HCT116 (cell line): ENCODE measurements around the gene PRPS1. TPM values are rescaled to one million over a fixed set of nuclear protein-coding genes. Genes with fewer than 3 reads are reported as not detected.

Experiments used
- ATAC-seq: fragments of 200-7000 bp; cut with Tn5 transposase; 2 replicates; pipeline ENCODE4 v1.9.1; 2020; ENCODE audit warnings: mild to moderate bottlenecking, moderate library complexity
- BruUV-seq: library from RNA; stranded (reverse); fragments of 400-500 nt; replicated peaks from 2 replicates; lab custom pipeline; 2021; lab: Mats Ljungman, UMichigan
- CTCF ChIA-PET: fragments of 300-600 bp; sonication (Branson Sonifier 250); formaldehyde crosslinking; loops from one replicate; lab custom pipeline; 2021; ENCODE audit warnings: antibody characterized with exemption; lab: Charles Lee
- POLR2A ChIA-PET: fragments of 300-600, 350-600 bp; sonication (Branson Sonifier 250); formaldehyde crosslinking; loops from one replicate; lab custom pipeline; 2021; ENCODE audit warnings: antibody characterized with exemption; lab: Charles Lee
- RAD21 ChIA-PET, 2 experiments: fragments of 300-600 bp; sonication (Branson Sonifier 250); formaldehyde crosslinking; loops; one replicate each; lab custom pipeline; 2023; ENCODE audit warnings: low total read pairs in 2 of 2; ENCODE audit not compliant: uncharacterized antibody in 2 of 2, unreplicated experiment in 2 of 2, low non-redundant PET in 1 of 2; lab: Charles Lee
- DNase-seq: peaks from one replicate; pipeline ENCODE4 v3.0.0-alpha.2; 2010; ENCODE audit warnings: low read depth, low spot score
- H2AFZ ChIP-seq: fragments of 200-600 bp; shearing (Covaris generic), sonication (generic); 2 replicates; pipeline ENCODE4 v1.6.1; 2017; ENCODE audit warnings: low read depth, mixed run types, mixed read lengths, antibody characterized with exemption, low read length; ENCODE audit not compliant: poor library complexity, severe bottlenecking
- H3K27ac ChIP-seq: 2 replicates; pipeline ENCODE4 v1.5.1; 2012; ENCODE audit warnings: low read depth, low read length
- H3K27me3 ChIP-seq: fragments of 200-600 bp; sonication (generic); 2 replicates; pipeline ENCODE4 v1.6.1; 2016; ENCODE audit warnings: mixed run types, low read length, mixed read lengths; ENCODE audit not compliant: insufficient read depth
- H3K36me3 ChIP-seq, 2 experiments: fragments of 200-500 bp in 1 of 2; fragments of 200-600 bp in 1 of 2; sonication (Bioruptor generic) in 1 of 2; sonication (generic) in 1 of 2; 2 replicates each; pipeline versions ENCODE4 v1.5.1 to v1.6.1; 2014 to 2016; ENCODE audit warnings: low read length in 2 of 2, inconsistent platforms in 1 of 2, mixed read lengths in 1 of 2, mixed run types in 1 of 2; ENCODE audit not compliant: insufficient read depth in 2 of 2, control insufficient read depth in 1 of 2
- H3K4me1 ChIP-seq, 2 experiments: fragments of 200-600 bp in 1 of 2; sonication (generic) in 1 of 2; 2 replicates each; pipeline versions ENCODE4 v1.5.1 to v1.6.1; 2012 to 2017; ENCODE audit warnings: low read length in 2 of 2, inconsistent platforms in 1 of 2, mild to moderate bottlenecking in 1 of 2, mixed read lengths in 1 of 2, mixed run types in 1 of 2, moderate library complexity in 1 of 2; ENCODE audit not compliant: insufficient read depth in 2 of 2, control insufficient read depth in 1 of 2
- H3K4me2 ChIP-seq: fragments of 200-600 bp; sonication (generic); 2 replicates; pipeline ENCODE4 v1.6.1; 2017; ENCODE audit warnings: mixed run types, low read length, mixed read lengths
- H3K4me3 ChIP-seq, 2 experiments: fragments of 200-600 bp in 1 of 2; sonication (generic) in 1 of 2; replicated peaks in 1 of 2; 2 replicates each; pipeline ENCODE4 v1.5.1; 2011 to 2016; ENCODE audit warnings: low read length in 2 of 2, control low read depth in 1 of 2, low read depth in 1 of 2, mild to moderate bottlenecking in 1 of 2, mixed read lengths in 1 of 2, mixed run types in 1 of 2
- H3K79me2 ChIP-seq: fragments of 200-600 bp; sonication (generic); 2 replicates; pipeline ENCODE4 v1.6.1; 2017; ENCODE audit warnings: mild to moderate bottlenecking, mixed run types, low read length, moderate library complexity, mixed read lengths; ENCODE audit not compliant: insufficient read depth
- H3K9ac ChIP-seq: fragments of 200-600 bp; sonication (generic); 2 replicates; pipeline ENCODE4 v1.6.1; 2016; ENCODE audit warnings: low read length, mixed read lengths
- H3K9me2 ChIP-seq: fragments of 200-600 bp; sonication (generic), shearing (Covaris generic); 2 replicates; pipeline ENCODE4 v1.6.1; 2017; ENCODE audit warnings: mixed run types, mild to moderate bottlenecking, moderate library complexity; ENCODE audit not compliant: insufficient read depth
- H3K9me3 ChIP-seq, 2 experiments: fragments of 200-500 bp in 1 of 2; fragments of 200-600 bp in 1 of 2; sonication (Bioruptor generic) in 1 of 2; sonication (generic) in 1 of 2; 2 replicates each; pipeline ENCODE4 v1.6.1; 2014 to 2017; ENCODE audit warnings: low read length in 2 of 2, mixed read lengths in 2 of 2, inconsistent platforms in 1 of 2, low read depth in 1 of 2, mild to moderate bottlenecking in 1 of 2, mixed run types in 1 of 2, moderate library complexity in 1 of 2; ENCODE audit not compliant: control insufficient read depth in 1 of 2, insufficient read depth in 1 of 2
- H4K20me1 ChIP-seq: fragments of 200-600 bp; sonication (generic), shearing (Covaris generic); 2 replicates; pipeline ENCODE4 v1.6.1; 2017; ENCODE audit warnings: mixed run types, mild to moderate bottlenecking, moderate library complexity; ENCODE audit not compliant: insufficient read depth
- EGR1 ChIP-seq: IDR thresholded peaks from 2 replicates; pipeline ENCODE4 v1.6.1; 2012; ENCODE audit warnings: low read depth
- ELF1 ChIP-seq: IDR thresholded peaks from 2 replicates; pipeline ENCODE4 v1.6.1; 2012; ENCODE audit warnings: low read depth, borderline replicate concordance
- RAD21 ChIP-seq: IDR thresholded peaks from 2 replicates; pipeline ENCODE4 v1.6.1; 2012; ENCODE audit warnings: low read depth, mild to moderate bottlenecking
- TCF7L2 ChIP-seq: IDR thresholded peaks from 2 replicates; pipeline ENCODE4 v1.7.0; 2011; ENCODE audit warnings: borderline replicate concordance, inconsistent platforms; ENCODE audit not compliant: insufficient read depth, insufficient read length; ENCODE audit errors: extremely low read depth
- YY1 ChIP-seq: IDR thresholded peaks from 2 replicates; pipeline ENCODE4 v1.6.1; 2011; ENCODE audit warnings: low read length, low read depth, moderate library complexity, mild to moderate bottlenecking; ENCODE audit not compliant: insufficient replicate concordance; ENCODE audit errors: extremely low read depth
- ZFX ChIP-seq: fragments of 450-650 bp; IDR thresholded peaks from 2 replicates; pipeline ENCODE4 v1.6.1; 2017
- intact Hi-C: fragments of 100-400 bp; cut with micrococcal nuclease; formaldehyde crosslinking; loops from 2 replicates; pipeline ENCODE4 v1.10.0; 2022
- total RNA-seq: library from RNA; stranded (reverse); gene quantifications from one replicate; pipeline ENCODE4 v1.2.1, GENCODE V29; 2021; ENCODE audit not compliant: unreplicated experiment
- TF ChIP-seq, protein P1 (sequence below), 3 experiments: fragments of 200-600 bp in 1 of 3; sonication (generic) in 1 of 3; IDR thresholded peaks in 2 of 3; conservative IDR thresholded peaks in 1 of 3; 2 replicates each; pipeline ENCODE4 v1.5.1; 2012 to 2017; ENCODE audit warnings: low read depth in 2 of 3, low read length in 2 of 3, antibody characterized with exemption in 1 of 3, borderline replicate concordance in 1 of 3, control low read depth in 1 of 3, mild to moderate bottlenecking in 1 of 3, mixed read lengths in 1 of 3, mixed run types in 1 of 3, moderate library complexity in 1 of 3; ENCODE audit not compliant: insufficient read depth in 1 of 3

The PRPS1 gene
- total RNA-seq, 1 experiment from 2014 or later: 62.6 TPM

DNA sequence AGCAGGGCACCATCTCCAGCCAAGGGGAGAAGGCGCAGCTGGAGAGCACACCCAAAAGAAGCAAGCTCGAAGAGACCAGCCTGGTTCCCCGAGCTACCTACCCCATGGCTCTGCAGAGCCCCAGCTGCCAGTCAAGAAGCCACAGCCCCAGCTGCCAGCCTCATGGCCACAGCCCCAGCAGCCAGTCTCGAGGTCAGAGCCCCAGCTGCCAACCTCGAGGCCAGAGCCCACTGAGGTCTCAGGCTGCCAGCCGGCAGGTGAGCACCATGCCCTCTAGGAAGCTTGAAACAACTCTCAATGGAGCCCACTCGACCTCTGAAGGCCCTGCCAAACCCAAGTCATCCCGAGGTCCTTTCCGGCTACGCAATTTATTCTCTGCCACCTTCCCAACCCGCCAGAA is 27.0 kb upstream of the PRPS1 start:
- TF ChIP-seq TCF7L2 (no peak), ZFX (no peak), ELF1 (no peak), RAD21 (no peak)
- no peak overlapping the region for H3K4me2 ChIP-seq
- H3K9me2 ChIP-seq: no peaks in the 10 kb centered on the region
- H3K79me2 ChIP-seq: no peaks in the 10 kb centered on the region
- no TSS peak for BruUV-seq
- H3K4me3 ChIP-seq: no peak overlapping the region
- no peak for ATAC-seq
- H3K9me3 ChIP-seq: no peaks in the 10 kb centered on the region
- intact Hi-C loops: no loop called here
- POLR2A ChIA-PET: no interaction called here
- H2AFZ ChIP-seq: no peak overlapping the region
- H3K4me1 ChIP-seq: no peaks in the 10 kb centered on the region
- no peak overlapping the region for H3K9ac ChIP-seq
- CTCF ChIA-PET: interaction anchor here (1.6 kb wide), 1 partner anchor 59 kb away, joined by 3 read pairs; no protein-coding TSS in a partner anchor
- no peak overlapping the region for H3K27ac ChIP-seq
- RAD21 ChIA-PET: no interaction called here
- DNase-seq: no peak
- H4K20me1 ChIP-seq: no peaks in the 10 kb centered on the region
- no peaks in the 10 kb centered on the region for H3K27me3 ChIP-seq
- H3K36me3 ChIP-seq: no peaks in the 10 kb centered on the region

DNA sequence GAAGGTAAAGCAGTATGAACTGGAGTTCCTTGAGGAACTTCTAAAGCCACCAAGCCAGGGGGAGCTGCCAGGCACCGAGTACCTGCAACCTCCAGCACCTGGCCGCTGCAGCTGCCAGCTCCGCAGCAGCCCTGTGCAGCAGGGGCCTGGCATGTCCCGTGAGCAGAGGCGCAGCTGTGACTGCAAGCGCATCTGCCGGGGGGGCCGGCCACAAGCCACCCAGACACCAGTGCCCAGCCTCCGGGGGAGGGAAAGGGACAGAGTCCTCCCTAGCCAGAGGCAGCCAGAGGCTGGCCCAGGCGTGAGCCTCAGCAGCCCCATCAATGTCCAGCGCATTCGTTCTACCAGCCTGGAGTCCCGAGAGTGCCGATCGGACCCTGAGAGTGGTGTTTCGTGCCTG is 26.6 kb upstream of the PRPS1 start:
- no peak for TF ChIP-seq EGR1
- no peak for TF ChIP-seq YY1
- TF ChIP-seq, protein P1, sequence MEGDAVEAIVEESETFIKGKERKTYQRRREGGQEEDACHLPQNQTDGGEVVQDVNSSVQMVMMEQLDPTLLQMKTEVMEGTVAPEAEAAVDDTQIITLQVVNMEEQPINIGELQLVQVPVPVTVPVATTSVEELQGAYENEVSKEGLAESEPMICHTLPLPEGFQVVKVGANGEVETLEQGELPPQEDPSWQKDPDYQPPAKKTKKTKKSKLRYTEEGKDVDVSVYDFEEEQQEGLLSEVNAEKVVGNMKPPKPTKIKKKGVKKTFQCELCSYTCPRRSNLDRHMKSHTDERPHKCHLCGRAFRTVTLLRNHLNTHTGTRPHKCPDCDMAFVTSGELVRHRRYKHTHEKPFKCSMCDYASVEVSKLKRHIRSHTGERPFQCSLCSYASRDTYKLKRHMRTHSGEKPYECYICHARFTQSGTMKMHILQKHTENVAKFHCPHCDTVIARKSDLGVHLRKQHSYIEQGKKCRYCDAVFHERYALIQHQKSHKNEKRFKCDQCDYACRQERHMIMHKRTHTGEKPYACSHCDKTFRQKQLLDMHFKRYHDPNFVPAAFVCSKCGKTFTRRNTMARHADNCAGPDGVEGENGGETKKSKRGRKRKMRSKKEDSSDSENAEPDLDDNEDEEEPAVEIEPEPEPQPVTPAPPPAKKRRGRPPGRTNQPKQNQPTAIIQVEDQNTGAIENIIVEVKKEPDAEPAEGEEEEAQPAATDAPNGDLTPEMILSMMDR (IDR thresholded peaks at IDR 0.05 in 2 of 3, conservative IDR thresholded peaks at IDR 0.05 in 1 of 3; ENCODE audit: borderline replicate concordance in 1 of 3, insufficient read depth in 1 of 3, low read depth in 2 of 3, low read length in 2 of 3): no peak
- RAD21 ChIA-PET: no interaction called here
- intact Hi-C loops: no loop called here
- BruUV-seq: no TSS peak
- POLR2A ChIA-PET: no interaction called here
- H2AFZ ChIP-seq: no peak overlapping the region
- no peaks in the 10 kb centered on the region for H3K79me2 ChIP-seq
- no peaks in the 10 kb centered on the region for H3K27me3 ChIP-seq
- ATAC-seq: no peak
- no peak overlapping the region for H3K4me2 ChIP-seq
- H3K9me2 ChIP-seq: no peaks in the 10 kb centered on the region
- DNase-seq: no peak
- CTCF ChIA-PET: interaction anchor here (1.6 kb wide), 1 partner anchor 59 kb away, joined by 3 read pairs; no protein-coding TSS in a partner anchor
- H3K9ac ChIP-seq: no peak overlapping the region
- H3K9me3 ChIP-seq: no peaks in the 10 kb centered on the region
- H3K4me3 ChIP-seq: no peak overlapping the region
- no peaks in the 10 kb centered on the region for H3K36me3 ChIP-seq
- H3K27ac ChIP-seq: no peak overlapping the region
- no peaks in the 10 kb centered on the region for H3K4me1 ChIP-seq
- no peaks in the 10 kb centered on the region for H4K20me1 ChIP-seq
